ENCODE results near the gene ERN2.

GRCh38 chr16:23668225-23668624 lies 44.8 kb downstream of the ERN2 start:
- TF ChIP-seq POLR2AphosphoS5 (IDR thresholded peaks at IDR 0.05; ENCODE audit: borderline replicate concordance, low read depth, low read length) (no peak), EZH2 (IDR thresholded peaks at IDR 0.05) (no peak), FOXP2 (optimal IDR thresholded peaks at IDR 0.05; ENCODE audit: control extremely low read depth, extremely low read length, insufficient read depth) (no peak)
